ENCODE data around the gene STX2. TPM values are rescaled to one million over a fixed set of nuclear protein-coding genes. Genes with fewer than 3 reads are reported as not detected.
A peak's percentile ranks its signal among the peaks of the same experiment; 100 is the strongest.
"Not testable (repeated sequence)": the region's sequence is repeated elsewhere in the genome, so short reads cannot be mapped to it uniquely, and the experiment has no call there.

The STX2 gene
- total RNA-seq, 6 experiments from 2014 or later = 31.4 to 39.4 (median 34.5) TPM

DNA sequence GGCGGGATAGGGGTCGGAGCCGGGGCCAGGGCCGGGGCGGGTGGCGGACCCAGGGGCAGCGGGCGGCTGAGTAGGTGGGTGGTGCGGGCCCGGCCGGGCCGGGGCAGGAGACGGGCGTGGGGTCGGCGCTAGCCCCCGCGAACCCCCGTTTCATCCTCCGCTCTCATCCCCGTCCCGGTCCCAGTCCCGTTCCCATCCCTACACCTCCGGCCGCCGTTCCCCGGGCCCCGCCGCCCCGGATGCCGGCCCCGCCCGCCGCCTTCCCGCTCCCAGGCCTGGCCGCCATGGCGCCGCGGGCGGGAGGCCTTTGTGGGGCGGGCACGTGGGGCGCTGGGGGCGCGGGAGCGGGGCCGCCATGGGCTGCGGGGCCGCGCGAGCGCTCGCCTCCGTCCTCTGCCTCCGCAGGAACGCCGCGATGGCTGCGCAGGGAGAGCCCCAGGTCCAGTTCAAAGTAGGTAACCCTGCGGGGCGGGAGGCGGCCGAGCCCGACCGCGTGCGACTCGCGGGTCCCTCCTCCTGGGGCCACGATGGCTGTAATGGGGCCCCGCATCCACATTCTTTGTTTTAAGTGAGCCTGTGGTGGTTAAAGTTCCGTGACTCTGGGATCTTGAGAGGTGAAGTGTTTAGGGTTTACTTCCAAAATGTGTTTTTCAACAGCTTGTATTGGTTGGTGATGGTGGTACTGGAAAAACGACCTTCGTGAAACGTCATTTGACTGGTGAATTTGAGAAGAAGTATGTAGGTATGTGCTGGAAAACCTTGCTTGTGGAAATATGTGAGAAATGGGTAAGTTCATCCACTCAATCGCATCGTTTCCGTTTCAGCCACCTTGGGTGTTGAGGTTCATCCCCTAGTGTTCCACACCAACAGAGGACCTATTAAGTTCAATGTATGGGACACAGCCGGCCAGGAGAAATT is 33.4 kb upstream of the STX2 start:
- peak overlapping the region; percentile 92 for H3K27ac Mint-ChIP-seq
- peaks cover 1% of the 10 kb centered on the region; the same call in 1 of the 2 replicates for H3K27me3 Mint-ChIP-seq (ENCODE audit: insufficient read depth)

DNA sequence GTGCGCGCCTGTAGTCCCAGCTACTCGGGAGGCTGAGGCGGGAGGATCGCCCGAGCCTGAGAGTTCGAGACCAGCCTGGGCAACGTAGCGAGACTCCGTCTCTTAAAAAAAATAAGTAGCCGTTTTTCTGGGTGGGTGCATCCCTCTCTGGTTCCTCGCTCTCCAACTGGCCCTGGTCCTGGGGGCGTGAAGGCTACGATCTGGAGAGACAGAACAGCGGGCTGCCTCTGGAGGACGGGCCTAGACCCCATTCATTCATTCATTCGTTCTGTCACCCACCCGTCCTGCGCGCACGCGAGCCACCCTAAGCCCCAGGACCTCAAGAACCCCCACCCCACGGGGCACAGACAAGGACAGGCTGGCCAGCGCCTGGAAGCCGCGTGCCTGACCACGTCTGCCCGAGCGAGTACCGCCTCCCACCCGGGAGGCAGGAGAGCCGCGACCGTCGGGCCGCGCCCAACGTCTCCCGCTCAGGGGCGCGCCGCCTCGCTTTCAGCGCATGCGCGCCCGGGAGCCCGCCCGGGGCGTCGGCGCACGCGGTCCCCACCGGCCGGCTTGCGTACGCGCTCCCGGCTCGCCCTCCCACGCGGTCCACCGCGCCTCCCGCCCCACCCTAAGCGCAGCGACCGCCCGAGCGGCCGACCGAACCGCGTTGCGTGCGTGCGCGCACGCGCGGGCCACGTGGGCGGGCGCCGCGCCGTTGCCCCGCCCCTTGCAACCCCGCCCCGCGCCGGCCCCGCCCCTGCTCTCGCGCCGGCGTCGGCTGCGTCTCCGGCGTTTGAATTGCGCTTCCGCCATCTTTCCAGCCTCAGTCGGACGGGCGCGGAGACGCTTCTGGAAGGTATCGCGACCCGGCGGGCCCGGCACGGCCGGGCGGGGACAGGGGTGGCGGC is 32.5 kb upstream of the STX2 start, which contains the start of gene RAN:
TSS of gene RAN (plus strand) at position 781 of the 893 bp plus-strand sequence. CDS start 528 bp downstream, outside the sequence.
- no peaks in the 10 kb centered on the region for H3K27me3 Mint-ChIP-seq (ENCODE audit: insufficient read depth)
- H3K4me3 Mint-ChIP-seq = peak within 1 kb of the TSS; percentile 94
- H3K27ac Mint-ChIP-seq = peak within 1 kb of the TSS; percentile 92
- DNase-seq = peak; percentile 84
- no peaks in the 10 kb centered on the region for H3K9me3 Mint-ChIP-seq
- TF ChIP-seq, protein P1, sequence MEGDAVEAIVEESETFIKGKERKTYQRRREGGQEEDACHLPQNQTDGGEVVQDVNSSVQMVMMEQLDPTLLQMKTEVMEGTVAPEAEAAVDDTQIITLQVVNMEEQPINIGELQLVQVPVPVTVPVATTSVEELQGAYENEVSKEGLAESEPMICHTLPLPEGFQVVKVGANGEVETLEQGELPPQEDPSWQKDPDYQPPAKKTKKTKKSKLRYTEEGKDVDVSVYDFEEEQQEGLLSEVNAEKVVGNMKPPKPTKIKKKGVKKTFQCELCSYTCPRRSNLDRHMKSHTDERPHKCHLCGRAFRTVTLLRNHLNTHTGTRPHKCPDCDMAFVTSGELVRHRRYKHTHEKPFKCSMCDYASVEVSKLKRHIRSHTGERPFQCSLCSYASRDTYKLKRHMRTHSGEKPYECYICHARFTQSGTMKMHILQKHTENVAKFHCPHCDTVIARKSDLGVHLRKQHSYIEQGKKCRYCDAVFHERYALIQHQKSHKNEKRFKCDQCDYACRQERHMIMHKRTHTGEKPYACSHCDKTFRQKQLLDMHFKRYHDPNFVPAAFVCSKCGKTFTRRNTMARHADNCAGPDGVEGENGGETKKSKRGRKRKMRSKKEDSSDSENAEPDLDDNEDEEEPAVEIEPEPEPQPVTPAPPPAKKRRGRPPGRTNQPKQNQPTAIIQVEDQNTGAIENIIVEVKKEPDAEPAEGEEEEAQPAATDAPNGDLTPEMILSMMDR (IDR thresholded peaks at IDR 0.05) = no peak
- peaks cover 37% of the 10 kb centered on the region for H3K36me3 Mint-ChIP-seq (ENCODE audit: low read depth)
- peaks cover 37% of the 10 kb centered on the region for H3K4me1 Mint-ChIP-seq (ENCODE audit: low read depth)

More for the DNA sequence above, 33.4 kb upstream of the STX2 start:
- peaks cover 46% of the 10 kb centered on the region for H3K4me1 Mint-ChIP-seq (ENCODE audit: low read depth)
- DNase-seq = no peak
- TF ChIP-seq, protein P1 (IDR thresholded peaks at IDR 0.05) = no peak
- peak overlapping the region; percentile 94 for H3K4me3 Mint-ChIP-seq
- H3K36me3 Mint-ChIP-seq (ENCODE audit: low read depth) = peaks cover 42% of the 10 kb centered on the region
- no peaks in the 10 kb centered on the region for H3K9me3 Mint-ChIP-seq

DNA sequence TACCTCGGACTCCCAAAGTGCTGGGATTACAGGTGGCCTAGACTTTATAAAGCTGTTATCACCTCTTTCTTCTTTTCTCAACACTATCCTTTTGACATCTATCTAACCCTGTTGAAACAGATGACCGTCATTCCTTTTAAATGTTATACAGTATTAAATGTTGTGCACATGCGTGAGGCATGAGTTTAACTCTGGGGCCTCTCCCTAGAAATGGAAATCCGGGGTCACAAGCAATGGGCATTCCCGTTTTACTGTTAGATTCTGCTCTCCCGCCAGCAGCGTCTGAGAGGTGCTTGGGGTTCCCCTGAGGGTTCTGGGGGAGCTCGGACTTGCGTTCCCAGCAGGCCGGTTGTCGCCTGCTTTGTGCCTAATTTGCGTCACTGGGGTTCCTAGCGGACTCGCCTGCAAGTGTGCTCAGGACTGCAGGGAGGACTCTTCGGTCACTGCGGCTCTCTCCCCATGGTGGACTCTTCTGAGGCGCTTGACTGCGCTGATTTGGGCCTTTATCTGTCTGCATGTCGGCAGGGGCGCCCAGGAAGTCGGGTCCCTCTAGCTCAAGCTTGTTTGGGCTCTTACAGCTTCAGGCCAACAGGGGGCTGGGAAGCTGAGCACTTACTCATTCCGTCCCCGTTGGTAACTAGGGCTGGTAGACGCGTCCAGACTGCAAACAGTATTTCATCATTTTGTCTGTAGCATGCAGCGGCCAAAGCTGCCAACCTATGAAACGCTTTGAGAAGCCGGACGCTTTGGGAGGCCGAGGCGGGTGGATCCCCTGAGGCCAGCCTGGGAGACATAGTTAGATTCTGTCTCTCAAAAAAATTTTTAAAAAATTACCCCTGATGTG is 31.6 kb upstream of the STX2 start:
- no peaks in the 10 kb centered on the region for H3K9me3 Mint-ChIP-seq

DNA sequence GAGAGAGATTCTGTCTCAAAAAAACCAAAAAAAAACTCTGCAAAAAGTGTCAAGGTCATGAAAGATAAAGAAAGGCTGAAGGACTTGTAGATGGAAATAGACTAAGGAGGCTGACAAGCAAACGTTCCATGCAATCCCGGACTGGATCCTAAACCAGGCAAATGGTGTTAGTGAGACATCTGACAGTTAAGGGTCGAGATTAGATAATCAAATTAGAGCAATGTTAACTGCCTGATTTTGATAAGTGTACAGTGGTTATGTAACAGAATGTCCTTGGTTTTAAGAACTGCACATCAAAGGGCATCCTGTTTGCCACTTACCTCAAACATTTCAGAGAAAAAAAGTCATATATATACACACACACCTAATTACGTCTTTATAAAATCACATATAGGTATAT is 29.4 kb upstream of the STX2 start:
- TF ChIP-seq, protein P1 (IDR thresholded peaks at IDR 0.05) = no peak
- Mint-ChIP-seq H3K27ac (no peak overlapping the region), H3K36me3 (ENCODE audit: low read depth) (peaks cover 10% of the 10 kb centered on the region), H3K9me3 (no peaks in the 10 kb centered on the region), H3K27me3 (ENCODE audit: insufficient read depth) (no peaks in the 10 kb centered on the region), H3K4me1 (ENCODE audit: low read depth) (peaks cover 17% of the 10 kb centered on the region), H3K4me3 (no peak overlapping the region)
- no peak for DNase-seq

More for the DNA sequence above, 31.6 kb upstream of the STX2 start:
- Mint-ChIP-seq H3K27ac (peak overlapping the region; percentile 91), H3K36me3 (ENCODE audit: low read depth) (peaks cover 29% of the 10 kb centered on the region), H3K4me3 (peak overlapping the region; percentile 84), H3K27me3 (ENCODE audit: insufficient read depth) (no peaks in the 10 kb centered on the region), H3K4me1 (ENCODE audit: low read depth) (peaks cover 33% of the 10 kb centered on the region)
- DNase-seq = peak; percentile 75
- TF ChIP-seq, protein P1 (IDR thresholded peaks at IDR 0.05) = peak; percentile 70

DNA sequence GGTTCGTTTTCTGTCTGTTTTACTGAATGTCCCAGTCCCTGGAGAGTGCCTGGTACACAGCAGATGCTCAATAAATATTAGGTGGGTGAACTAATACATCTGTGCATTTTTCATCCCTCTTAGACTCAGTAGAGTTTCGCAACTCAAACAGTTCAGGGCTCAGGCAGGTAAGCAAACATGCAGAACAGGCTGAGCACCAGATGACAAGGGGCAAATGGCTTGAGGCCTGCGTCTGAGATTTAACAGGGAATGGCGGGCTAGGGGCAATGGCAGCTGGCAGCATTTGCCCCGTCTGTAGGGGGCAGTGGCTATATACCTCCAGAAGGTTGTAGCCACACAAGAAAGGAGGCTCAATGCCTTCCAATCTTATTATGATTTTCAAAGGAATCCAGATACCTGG is 24.2 kb upstream of the STX2 start:
- Mint-ChIP-seq H3K27ac (no peak overlapping the region), H3K4me3 (no peak overlapping the region), H3K27me3 (ENCODE audit: insufficient read depth) (peaks cover 4% of the 10 kb centered on the region), H3K9me3 (no peaks in the 10 kb centered on the region), H3K4me1 (ENCODE audit: low read depth) (no peaks in the 10 kb centered on the region), H3K36me3 (ENCODE audit: low read depth) (no peaks in the 10 kb centered on the region)
- TF ChIP-seq, protein P1 (IDR thresholded peaks at IDR 0.05) = peak; percentile 12; the same call in 1 of the 2 replicates
- DNase-seq = no peak

DNA sequence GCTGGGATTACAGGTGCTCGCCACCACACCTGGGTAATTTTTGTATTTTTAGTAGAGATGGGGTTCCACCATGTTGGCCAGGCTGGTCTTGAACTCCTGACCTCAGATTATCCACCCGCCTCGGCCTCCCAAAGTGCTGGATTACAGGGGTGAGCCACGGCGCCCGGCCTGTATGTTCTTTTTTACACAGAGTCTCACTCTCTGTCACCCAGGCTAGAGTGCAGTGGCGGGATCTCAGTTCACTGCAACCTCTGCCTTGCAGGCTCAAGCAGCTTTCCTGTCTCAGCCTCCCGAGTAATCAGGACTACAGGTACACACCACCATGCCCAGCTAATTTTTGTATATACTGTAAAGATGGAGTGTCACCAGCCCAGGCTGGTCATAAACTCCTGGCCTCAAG is 23.7 kb upstream of the STX2 start:
- H3K4me1 Mint-ChIP-seq (ENCODE audit: low read depth); H3K27ac Mint-ChIP-seq: not testable (repeated sequence)

More for the DNA sequence above, 23.7 kb upstream of the STX2 start:
- H3K27me3 Mint-ChIP-seq (ENCODE audit: insufficient read depth); H3K36me3 Mint-ChIP-seq (ENCODE audit: low read depth); H3K9me3 Mint-ChIP-seq; H3K4me3 Mint-ChIP-seq; DNase-seq: not testable (repeated sequence)
